GM12878 (cell line): ENCODE data around the gene TBXA2R. TPM values are rescaled to one million over a fixed set of nuclear protein-coding genes. Genes with fewer than 3 reads are reported as not detected.

Source experiments
- ATAC-seq: fragments of 200-7000 bp; cut with Tn5 transposase; 3 replicates; pipeline ENCODE4 v1.9.1; 2020; ENCODE audit warnings: mild to moderate bottlenecking, moderate library complexity
- BruUV-seq: library from RNA; stranded (reverse); fragments of 400-500 nt; replicated peaks from 2 replicates; lab custom pipeline; 2021; lab: Mats Ljungman, UMichigan
- CTCF ChIA-PET: fragments of 300-600 bp; sonication (Branson Sonifier 250); formaldehyde crosslinking; extraction: SDS; loops from one replicate; lab custom pipeline; 2021; ENCODE audit warnings: inconsistent platforms; lab: Yijun Ruan, JAX
- POLR2A ChIA-PET: fragments of 350-600 bp; formaldehyde crosslinking; extraction: SDS; loops from one replicate; lab custom pipeline; 2021; ENCODE audit warnings: inconsistent platforms; lab: Charles Lee
- RAD21 ChIA-PET: fragments of 300-600 bp; sonication (Branson Sonifier 250); formaldehyde crosslinking; loops from one replicate; lab custom pipeline; 2023; ENCODE audit warnings: antibody characterized with exemption; ENCODE audit not compliant: unreplicated experiment; lab: Charles Lee
- SMC1A ChIA-PET: fragments of 300-600 bp; sonication (Branson Sonifier 250); formaldehyde crosslinking; loops from one replicate; lab custom pipeline; 2023; ENCODE audit not compliant: unreplicated experiment, uncharacterized antibody; lab: Charles Lee
- DNase-seq: peaks from one replicate; pipeline ENCODE4 v3.0.0-alpha.2; 2011; ENCODE audit warnings: low read depth, low spot score
- FAIRE-seq: peaks from 3 replicates; lab custom pipeline; 2011; peaks lifted over from hg19 to GRCh38; lab: Jason Lieb, UNC
- H2AFZ ChIP-seq: 2 replicates; pipeline ENCODE4 v1.6.0; 2011; ENCODE audit warnings: low read depth, low read length, control low read depth; ENCODE audit not compliant: control insufficient read depth
- H3K27ac ChIP-seq: 2 replicates; pipeline ENCODE4 v1.5.1; 2011; ENCODE audit warnings: control low read depth; ENCODE audit not compliant: control insufficient read depth, insufficient read depth
- H3K27me3 ChIP-seq, 2 experiments: replicated peaks in 1 of 2; 2 replicates each; pipeline versions ENCODE4 v1.6.0 to v1.6.1; 2011; ENCODE audit warnings: low read length in 1 of 2; ENCODE audit not compliant: control insufficient read depth in 2 of 2, insufficient read depth in 2 of 2
- H3K36me3 ChIP-seq, 2 experiments: 2 replicates each; pipeline ENCODE4 v1.5.1; 2011; ENCODE audit warnings: low read length in 1 of 2; ENCODE audit not compliant: control insufficient read depth in 2 of 2, insufficient read depth in 2 of 2
- H3K4me1 ChIP-seq: 2 replicates; pipeline ENCODE4 v1.6.1; 2011; ENCODE audit warnings: mild to moderate bottlenecking, low read length, moderate library complexity, mixed read lengths; ENCODE audit not compliant: control insufficient read depth, insufficient read depth
- H3K4me2 ChIP-seq: 2 replicates; pipeline ENCODE4 v1.6.0; 2011; ENCODE audit warnings: control low read depth; ENCODE audit not compliant: control insufficient read depth, insufficient read depth
- H3K4me3 ChIP-seq: fragments of 200-600 bp; sonication (generic); 2 replicates; pipeline ENCODE4 v1.5.1; 2016
- H3K79me2 ChIP-seq: 2 replicates; pipeline ENCODE4 v1.6.0; 2011; ENCODE audit warnings: low read length; ENCODE audit not compliant: control insufficient read depth, insufficient read depth
- H3K9ac ChIP-seq: 2 replicates; pipeline ENCODE4 v1.8.0; 2011; ENCODE audit warnings: low read length, control low read depth, mixed read lengths; ENCODE audit not compliant: control insufficient read depth, insufficient read depth
- H3K9me3 ChIP-seq: replicated peaks from 3 replicates; pipeline ENCODE4 v1.5.1; 2011; ENCODE audit warnings: mild to moderate bottlenecking, low read length; ENCODE audit not compliant: control insufficient read depth, insufficient read depth
- H4K20me1 ChIP-seq: 2 replicates; pipeline ENCODE4 v1.6.0; 2011; ENCODE audit not compliant: control insufficient read depth, insufficient read depth
- CTCF ChIP-seq, 3 experiments: IDR thresholded peaks in 2 of 3; conservative IDR thresholded peaks in 1 of 3; 2 replicates each; pipeline ENCODE4 v1.5.1; 2011; ENCODE audit warnings: low read depth in 3 of 3, low read length in 3 of 3, mild to moderate bottlenecking in 3 of 3, control low read depth in 2 of 3, moderate library complexity in 2 of 3, inconsistent platforms in 1 of 3, mixed read lengths in 1 of 3; ENCODE audit not compliant: control insufficient read depth in 2 of 3, insufficient read depth in 1 of 3; ENCODE audit errors: extremely low read depth in 1 of 3
- GATAD2B ChIP-seq: fragments of 450-650 bp; conservative IDR thresholded peaks from 2 replicates; pipeline ENCODE4 v1.6.1; 2017; ENCODE audit warnings: low read depth, mild to moderate bottlenecking, moderate library complexity
- HDAC2 ChIP-seq: fragments of 200-600 bp; sonication (generic); IDR thresholded peaks from 2 replicates; pipeline ENCODE4 v1.6.1; 2017
- POLR2A ChIP-seq: IDR thresholded peaks from 2 replicates; pipeline ENCODE4 v1.6.1; 2011; ENCODE audit warnings: low read depth, mild to moderate bottlenecking, low read length
- RB1 ChIP-seq: fragments of 450-650 bp; formaldehyde crosslinking; IDR thresholded peaks from 2 replicates; pipeline ENCODE4 v1.6.1; 2017; ENCODE audit warnings: mild to moderate bottlenecking, borderline replicate concordance
- SMARCA5 ChIP-seq: fragments of 450-650 bp; IDR thresholded peaks from 2 replicates; pipeline ENCODE4 v1.6.1; 2017; ENCODE audit warnings: mild to moderate bottlenecking
- SMC3 ChIP-seq: IDR thresholded peaks from 2 replicates; pipeline ENCODE4 v1.6.1; 2011; ENCODE audit warnings: low read length, improper control_type of control experiment, borderline replicate concordance
- ZNF687 ChIP-seq: fragments of 450-650 bp; IDR thresholded peaks from 2 replicates; pipeline ENCODE4 v1.6.1; 2017; ENCODE audit warnings: mild to moderate bottlenecking, moderate library complexity
- WGBS: methylation state at CpG from one replicate; pipeline ENCODE4 v1.1.6; 2016; ENCODE audit warnings: low lambda C conversion rate; ENCODE audit not compliant: insufficient replicate concordance, insufficient coverage; ENCODE audit errors: missing lambda C conversion rate; 5-methylcytosine and 5-hydroxymethylcytosine counted together
- in situ Hi-C: fragments of 300-500 bp; cut with MboI; formaldehyde crosslinking; loops from 9 replicates; pipeline ENCODE4 v1.14.3; 2018; ENCODE audit warnings: mixed read lengths
- intact Hi-C: fragments of 100-400 bp; cut with micrococcal nuclease; formaldehyde crosslinking; loops from one replicate; pipeline ENCODE4 v1.14.2; 2022; ENCODE audit not compliant: unreplicated experiment
- polyA plus RNA-seq, 11 experiments: library from polyadenylated mRNA; depleted of rRNA in 4 of 11; unstranded in 6 of 11; stranded (reverse) in 5 of 11; fragments of >200 nt; fragmentation: Nextera tagmentation in 4 of 11; fragmentation: Illumina TruSeq in 1 of 11; extraction: Ambion mirVana in 4 of 11; extraction: Trizol in 1 of 11; gene quantifications; 1 replicate in 1 of 11; 2 replicates in 10 of 11; pipeline versions ENCODE4 v1.2.1 to v1.2.3, GENCODE V29; 2011 to 2016; ENCODE audit warnings: inconsistent platforms in 2 of 11, missing spikeins in 2 of 11, low read depth in 1 of 11
- total RNA-seq, 4 experiments: library from RNA; depleted of rRNA in 3 of 4; stranded (reverse); fragments of >200 nt in 3 of 4; fragmentation: Illumina TruSeq in 1 of 4; extraction: Trizol in 1 of 4; gene quantifications; 2 replicates each; pipeline versions ENCODE4 v1.2.1 to v1.2.3, GENCODE V29; 2013 to 2021

Gene TBXA2R
- total and polyA plus RNA-seq, 10 of the 15 experiments (the other 5 are each of a cell fraction or from before 2014, with no cell fraction given), result 0.03 TPM; not detected in 8

- H3K4me1 ChIP-seq, result no peaks in the 10 kb centered on the region
- BruUV-seq, result no TSS peak
- POLR2A ChIA-PET, result no interaction called here
- no peak overlapping the region for H3K9ac ChIP-seq
- ATAC-seq (no peak), DNase-seq (no peak), FAIRE-seq (no peak)
- TF ChIP-seq HDAC2 (no peak), POLR2A (0 out of 2 replicates have a peak, but pooled peaks have one; percentile 4), RB1 (0 out of 2 replicates have a peak, but pooled peaks have one; percentile 3)
- 80% methylated on average over 30 of the region's 31 CpGs for WGBS
- no peak overlapping the region for H3K27ac ChIP-seq
- H3K79me2 ChIP-seq, result no peaks in the 10 kb centered on the region
- in situ Hi-C loops, result no loop called here
- no peak overlapping the region for H3K4me2 ChIP-seq
- H3K36me3 ChIP-seq, result peaks cover 0 to 11% of the 10 kb centered on the region in 2 experiments; a peak in 3 of 4 replicates
- CTCF ChIA-PET, result interaction anchor here (0.7 to 2.3 kb wide), 4 partner anchors 14 to 74 kb away, joined by 3 to 7 read pairs (median 4); no protein-coding TSS in a partner anchor
- no peak overlapping the region for H2AFZ ChIP-seq
- RAD21 ChIA-PET, result no interaction called here
- intact Hi-C loops, result loop anchor here (1.0 kb wide), 1 partner anchor 74 kb away; no protein-coding TSS in a partner anchor
- H4K20me1 ChIP-seq, result no peaks in the 10 kb centered on the region
- no peaks in the 10 kb centered on the region for H3K9me3 ChIP-seq
- no peak overlapping the region for H3K4me3 ChIP-seq
- no peaks in the 10 kb centered on the region for H3K27me3 ChIP-seq
- SMC1A ChIA-PET, result interaction anchor here (1.2 kb wide), 1 partner anchor 32 kb away, joined by 3 read pairs; no protein-coding TSS in a partner anchor
Observed at GRCh38 chr19:3618811-3619630, 12.3 kb upstream of the TBXA2R start.

DNA sequence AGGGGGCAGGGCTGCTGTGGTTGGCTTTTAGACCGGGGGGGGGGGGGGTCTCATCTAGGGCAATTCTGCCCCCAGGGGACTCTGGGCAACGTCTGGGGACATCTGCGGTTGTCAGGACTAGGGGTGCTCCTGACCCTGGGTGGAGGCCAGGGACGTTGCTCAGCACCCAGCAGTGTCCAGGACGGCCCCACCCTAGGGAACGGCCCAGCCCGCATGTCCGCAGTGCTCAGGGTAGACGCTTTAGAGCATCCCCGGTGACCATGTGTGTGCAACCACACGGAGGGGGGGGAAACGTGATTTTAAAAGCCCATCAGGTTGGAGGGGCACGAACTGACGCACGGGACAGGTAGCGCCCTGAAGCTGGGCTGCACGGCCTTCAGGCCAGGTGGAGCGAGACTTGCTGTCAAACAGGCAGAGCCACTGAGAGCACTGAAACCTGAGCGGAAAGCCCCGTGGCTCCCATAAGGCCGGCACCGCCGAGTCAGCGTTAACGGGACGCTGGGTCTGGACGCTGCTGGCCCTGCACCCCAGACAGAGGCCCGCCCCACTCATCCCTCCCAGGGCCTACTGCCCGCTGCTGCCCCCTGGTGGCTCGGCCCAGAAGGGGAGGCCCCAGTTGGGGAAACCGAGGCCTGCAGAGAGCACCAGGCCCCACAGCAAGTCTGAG, 11.6 kb upstream of the TBXA2R start:
- Histone ChIP-seq H3K27me3 (no peaks in the 10 kb centered on the region), H3K9me3 (no peaks in the 10 kb centered on the region), H3K36me3 (peaks cover 0 to 11% of the 10 kb centered on the region in 2 experiments; a peak in 3 of 4 replicates), H3K4me1 (no peaks in the 10 kb centered on the region), H3K27ac (no peak overlapping the region), H3K9ac (no peak overlapping the region), H3K79me2 (no peaks in the 10 kb centered on the region), H2AFZ (no peak overlapping the region; the same call in 1 of the 2 replicates), H3K4me3 (no peak overlapping the region), H3K4me2 (no peak overlapping the region; the same call in 1 of the 2 replicates), H4K20me1 (no peaks in the 10 kb centered on the region)
- no TSS peak for BruUV-seq
- FAIRE-seq (peak; percentile 78), DNase-seq (peak; percentile 12), ATAC-seq (peak; percentile 97)
- RAD21 ChIA-PET, result no interaction called here
- CTCF ChIA-PET, result interaction anchor here (0.7 to 2.3 kb wide), 4 partner anchors 14 to 73 kb away, joined by 3 to 7 read pairs (median 4); no protein-coding TSS in a partner anchor
- SMC1A ChIA-PET, result interaction anchor here (1.2 kb wide), 1 partner anchor 31 kb away, joined by 3 read pairs; no protein-coding TSS in a partner anchor
- intact Hi-C loops, result loop anchor here (1.0 kb wide), 1 partner anchor 73 kb away; no protein-coding TSS in a partner anchor
- in situ Hi-C loops, result no loop called here
- POLR2A ChIA-PET, result interaction anchor here (0.5 kb wide), 1 partner anchor 66 kb away, joined by 3 read pairs; no protein-coding TSS in a partner anchor
- WGBS, result 52% methylated on average over 20 of the region's 31 CpGs
- TF ChIP-seq GATAD2B, result peak; percentile 59; the same call in 1 of the 2 replicates
- peak; percentile 85 to 96 (median 89) for TF ChIP-seq CTCF (IDR thresholded peaks at IDR 0.05 in 2 of 3, conservative IDR thresholded peaks at IDR 0.05 in 1 of 3; ENCODE audit: control insufficient read depth in 2 of 3, extremely low read depth in 1 of 3, insufficient read depth in 1 of 3, low read depth in 3 of 3, low read length in 3 of 3)
- TF ChIP-seq SMC3, result peak; percentile 71; the same call in 1 of the 2 replicates
- TF ChIP-seq SMARCA5, result peak; percentile 67; the same call in 1 of the 2 replicates
- TF ChIP-seq ZNF687, result no peak
